Ovary (tissue), 9 donors: ENCODE data around the gene GTF2F1. TPM values are rescaled to one million over a fixed set of nuclear protein-coding genes. Genes with fewer than 3 reads are reported as not detected.

ENCODE experiments used
- DNase-seq, 5 donors: peaks; one replicate each; pipeline ENCODE4 v3.0.0-alpha.2; 2019 to 2020
- H3K27ac ChIP-seq, 2 donors: fragments of 200-600 bp; one replicate each; pipeline versions ENCODE4 v1.5.1 to v1.8.0; 2019 to 2022
- H3K27me3 ChIP-seq: fragments of 200-600 bp; one replicate; pipeline ENCODE4 v1.8.0; 2022
- H3K36me3 ChIP-seq: fragments of 200-600 bp; sonication (generic); one replicate; pipeline ENCODE4 v1.5.1; 2019
- H3K4me1 ChIP-seq: one replicate; pipeline ENCODE4 v1.8.1; 2013; ENCODE audit warnings: mild to moderate bottlenecking, moderate library complexity; ENCODE audit not compliant: insufficient read depth
- H3K4me3 ChIP-seq: fragments of 200-600 bp; sonication (generic); one replicate; pipeline ENCODE4 v1.5.1; 2017
- H3K9me3 ChIP-seq, 2 donors: fragments of 200-600 bp in 1 of 2; sonication (generic) in 1 of 2; one replicate each; pipeline versions ENCODE4 v1.5.1 to v1.8.1; 2013 to 2019; ENCODE audit warnings: mild to moderate bottlenecking in 1 of 2, moderate library complexity in 1 of 2
- EP300 ChIP-seq: sonication (generic); formaldehyde crosslinking; IDR thresholded peaks from one replicate; pipeline ENCODE4 v1.6.1; 2017; ENCODE audit warnings: antibody characterized with exemption
- POLR2A ChIP-seq: fragments of 450-650 bp; IDR thresholded peaks from one replicate; pipeline ENCODE4 v1.6.1; 2017; ENCODE audit warnings: antibody characterized with exemption, mild to moderate bottlenecking, moderate library complexity
- WGBS, 3 donors: extraction: QIAGEN DNeasy Blood & Tissue Kit in 1 of 3; methylation state at CpG; one replicate each; pipeline versions ENCODE4 v1.1.5 to v1.1.7; 2013 to 2017; 5-methylcytosine and 5-hydroxymethylcytosine counted together
- intact Hi-C, 4 donors: fragments of 100-400 bp; cut with DNase I; formaldehyde crosslinking; loops; one replicate each; pipeline versions ENCODE4 v1.11.0 to v1.15.1; 2022 to 2023
- polyA plus RNA-seq, 2 donors: library from polyadenylated mRNA; stranded (reverse); fragments of 200-250 nt in 1 of 2; fragments of 350-450 nt in 1 of 2; fragmentation: Illumina TruSeq in 1 of 2; extraction: RNeasy Lipid Tissue Mini Kit (QIAGEN cat#74804) in 1 of 2; gene quantifications; one replicate each; pipeline ENCODE4 v1.2.3, GENCODE V29; 2013 to 2014
- total RNA-seq, 7 donors: library from RNA; depleted of rRNA in 2 of 7; stranded (reverse); fragments of >200 nt in 2 of 7; fragmentation: NEBNext Ultra II Directional in 3 of 7; extraction: Animal tissue kit (Norgen Biotek cat#: 25700) in 3 of 7; gene quantifications; one replicate each; pipeline versions ENCODE4 v1.1.0 to v1.2.4, GENCODE V29; 2016 to 2023
- TF ChIP-seq, protein P1 (sequence below), 3 donors: fragments of 450-650 bp in 2 of 3; fragments of 200-600 bp in 1 of 3; IDR thresholded peaks; one replicate each; pipeline versions ENCODE4 v1.5.1 to v1.8.0; 2016 to 2022; ENCODE audit warnings: antibody characterized with exemption in 3 of 3, mild to moderate bottlenecking in 1 of 3
- donor health status: DM: no; HTN: no; CAD: no; lungs with moderate emphysema.
- donor health status: DM: no; HTN: no; CAD: no.
- donor health status: Bipolar disorder and iron deficiency.
- donor health status: DM: yes; HTN: yes; CAD: no.
- donor health status: DM: no; HTN: no; CAD: no.
- donor health status: DM: yes; HTN: yes; CAD: no.

Gene GTF2F1
- total and polyA plus RNA-seq, 9 donors: 41.2 to 95.0 (median 66.9) TPM

- Histone ChIP-seq H3K4me1 (peaks cover 3% of the 10 kb centered on the region), H3K9me3 (no peaks in the 10 kb centered on the region), H3K27me3 (no peaks in the 10 kb centered on the region), H3K36me3 (no peaks in the 10 kb centered on the region), H3K27ac (peak overlapping the region; percentile 20 to 63), H3K4me3 (no peak overlapping the region)
- no peak for DNase-seq
- TF ChIP-seq, protein P1, sequence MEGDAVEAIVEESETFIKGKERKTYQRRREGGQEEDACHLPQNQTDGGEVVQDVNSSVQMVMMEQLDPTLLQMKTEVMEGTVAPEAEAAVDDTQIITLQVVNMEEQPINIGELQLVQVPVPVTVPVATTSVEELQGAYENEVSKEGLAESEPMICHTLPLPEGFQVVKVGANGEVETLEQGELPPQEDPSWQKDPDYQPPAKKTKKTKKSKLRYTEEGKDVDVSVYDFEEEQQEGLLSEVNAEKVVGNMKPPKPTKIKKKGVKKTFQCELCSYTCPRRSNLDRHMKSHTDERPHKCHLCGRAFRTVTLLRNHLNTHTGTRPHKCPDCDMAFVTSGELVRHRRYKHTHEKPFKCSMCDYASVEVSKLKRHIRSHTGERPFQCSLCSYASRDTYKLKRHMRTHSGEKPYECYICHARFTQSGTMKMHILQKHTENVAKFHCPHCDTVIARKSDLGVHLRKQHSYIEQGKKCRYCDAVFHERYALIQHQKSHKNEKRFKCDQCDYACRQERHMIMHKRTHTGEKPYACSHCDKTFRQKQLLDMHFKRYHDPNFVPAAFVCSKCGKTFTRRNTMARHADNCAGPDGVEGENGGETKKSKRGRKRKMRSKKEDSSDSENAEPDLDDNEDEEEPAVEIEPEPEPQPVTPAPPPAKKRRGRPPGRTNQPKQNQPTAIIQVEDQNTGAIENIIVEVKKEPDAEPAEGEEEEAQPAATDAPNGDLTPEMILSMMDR (IDR thresholded peaks at IDR 0.05): no peak
- no peak for TF ChIP-seq POLR2A
- intact Hi-C loops: no loop called here
- 60 to 64% (median 63%) methylated on average over 12 of the region's 12 CpGs for WGBS, 3 donors
Measured at GRCh38 chr19:6412061-6412446, 19.1 kb upstream of the GTF2F1 start.

DNA sequence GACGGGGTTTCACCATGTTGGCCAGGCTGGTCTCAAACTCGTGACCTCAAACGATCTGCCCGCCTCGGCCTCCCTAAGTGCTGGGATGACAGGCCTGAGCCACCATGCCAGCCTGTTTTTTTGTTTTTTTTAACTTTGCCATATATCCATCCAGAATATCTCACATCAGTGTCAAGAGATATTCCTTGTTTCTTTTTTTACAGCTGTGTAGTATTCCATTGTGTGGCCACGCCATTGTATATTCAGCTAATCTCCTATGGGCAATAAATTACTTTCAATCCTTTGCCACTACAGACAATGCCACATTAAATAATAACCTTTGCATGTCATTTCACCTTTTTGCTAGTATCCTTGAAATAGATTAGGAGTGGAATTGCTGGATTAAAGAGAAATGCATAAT, 16.4 kb upstream of the GTF2F1 start:
- 94 to 99% (median 94%) methylated on average over 6 of the region's 6 CpGs for WGBS, 3 donors
- intact Hi-C loops: no loop called here
- no peaks in the 10 kb centered on the region for H3K9me3 ChIP-seq

GRCh38 chr19:6406401-6406800, 13.4 kb upstream of the GTF2F1 start:
- 77 to 84% (median 78%) methylated on average over 5 of the region's 5 CpGs for WGBS, 3 donors
- Histone ChIP-seq H3K27ac (no peak overlapping the region), H3K27me3 (no peaks in the 10 kb centered on the region)

More for the DNA sequence above, 16.4 kb upstream of the GTF2F1 start:
- Histone ChIP-seq H3K27me3 (no peaks in the 10 kb centered on the region), H3K4me1 (peaks cover 3% of the 10 kb centered on the region), H3K4me3 (no peak overlapping the region), H3K36me3 (no peaks in the 10 kb centered on the region), H3K27ac (no peak overlapping the region)
- TF ChIP-seq EP300 (no peak), POLR2A (no peak)
- TF ChIP-seq, protein P1 (IDR thresholded peaks at IDR 0.05): no peak
- no peak for DNase-seq

DNA sequence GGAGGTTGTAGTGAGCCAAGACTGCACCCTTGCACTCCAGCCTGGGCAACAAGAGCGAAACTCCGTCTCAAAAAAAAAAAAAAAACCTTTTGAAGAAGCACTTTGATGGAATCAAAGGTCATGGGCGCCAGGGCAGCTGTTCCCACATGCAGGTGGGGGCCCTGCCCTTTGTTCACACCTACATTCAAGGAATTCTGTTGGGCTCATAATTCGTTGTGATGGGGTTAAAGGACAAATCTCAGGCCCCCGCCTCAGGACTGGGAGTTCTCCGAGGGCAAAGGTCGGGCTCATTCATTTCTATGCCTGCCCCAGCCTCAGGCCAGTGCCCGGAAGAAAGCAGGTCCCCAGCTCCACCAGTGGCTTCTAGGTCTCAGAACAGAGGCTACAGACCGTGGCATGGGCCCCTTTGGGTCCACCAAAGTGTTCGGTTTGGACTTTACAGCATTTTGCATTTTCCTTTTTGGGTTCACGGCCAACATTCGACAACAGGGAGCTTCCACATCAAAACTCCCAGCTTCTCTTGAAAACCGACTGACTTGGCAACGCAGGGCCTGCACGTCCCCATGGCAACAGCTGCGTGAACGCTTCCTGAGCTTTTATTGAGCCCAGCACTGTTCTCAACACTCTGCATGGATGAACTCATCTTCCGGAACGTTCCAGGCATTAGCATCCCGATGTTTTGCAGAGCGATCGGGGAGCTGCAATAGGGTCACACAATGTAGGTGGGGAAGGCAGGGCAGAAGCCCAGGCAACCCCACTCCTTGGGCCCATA, 10.1 kb upstream of the GTF2F1 start:
- WGBS, 3 donors: 32 to 37% (median 36%) methylated on average over 22 of the region's 22 CpGs
- Histone ChIP-seq H3K36me3 (no peaks in the 10 kb centered on the region), H3K4me3 (no peak overlapping the region), H3K27me3 (no peaks in the 10 kb centered on the region), H3K9me3 (no peaks in the 10 kb centered on the region), H3K27ac (no peak overlapping the region), H3K4me1 (no peaks in the 10 kb centered on the region)
- no peak for TF ChIP-seq EP300
- TF ChIP-seq, protein P1 (IDR thresholded peaks at IDR 0.05): no peak
- no peak for TF ChIP-seq POLR2A
- intact Hi-C loops: no loop called here
- no peak for DNase-seq

More at GRCh38 chr19:6406401-6406800, 13.4 kb upstream of the GTF2F1 start:
- DNase-seq: no peak
- Histone ChIP-seq H3K9me3 (no peaks in the 10 kb centered on the region), H3K4me1 (no peaks in the 10 kb centered on the region), H3K36me3 (no peaks in the 10 kb centered on the region), H3K4me3 (no peak overlapping the region)
- no peak for TF ChIP-seq EP300
- TF ChIP-seq POLR2A: no peak
- TF ChIP-seq, protein P1 (IDR thresholded peaks at IDR 0.05): no peak
- intact Hi-C loops: no loop called here
